Measurements from ENCODE around the gene MCF2L2.

- TF ChIP-seq, protein P1, sequence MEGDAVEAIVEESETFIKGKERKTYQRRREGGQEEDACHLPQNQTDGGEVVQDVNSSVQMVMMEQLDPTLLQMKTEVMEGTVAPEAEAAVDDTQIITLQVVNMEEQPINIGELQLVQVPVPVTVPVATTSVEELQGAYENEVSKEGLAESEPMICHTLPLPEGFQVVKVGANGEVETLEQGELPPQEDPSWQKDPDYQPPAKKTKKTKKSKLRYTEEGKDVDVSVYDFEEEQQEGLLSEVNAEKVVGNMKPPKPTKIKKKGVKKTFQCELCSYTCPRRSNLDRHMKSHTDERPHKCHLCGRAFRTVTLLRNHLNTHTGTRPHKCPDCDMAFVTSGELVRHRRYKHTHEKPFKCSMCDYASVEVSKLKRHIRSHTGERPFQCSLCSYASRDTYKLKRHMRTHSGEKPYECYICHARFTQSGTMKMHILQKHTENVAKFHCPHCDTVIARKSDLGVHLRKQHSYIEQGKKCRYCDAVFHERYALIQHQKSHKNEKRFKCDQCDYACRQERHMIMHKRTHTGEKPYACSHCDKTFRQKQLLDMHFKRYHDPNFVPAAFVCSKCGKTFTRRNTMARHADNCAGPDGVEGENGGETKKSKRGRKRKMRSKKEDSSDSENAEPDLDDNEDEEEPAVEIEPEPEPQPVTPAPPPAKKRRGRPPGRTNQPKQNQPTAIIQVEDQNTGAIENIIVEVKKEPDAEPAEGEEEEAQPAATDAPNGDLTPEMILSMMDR (IDR thresholded peaks at IDR 0.05 in 2 of 3, conservative IDR thresholded peaks at IDR 0.05 in 1 of 3; ENCODE audit: insufficient read depth in 2 of 3, low read depth in 1 of 3, low read length in 3 of 3), result no peak
- TF ChIP-seq E2F4 (CRISPR knock-in tag; IDR thresholded peaks at IDR 0.05; ENCODE audit: low read depth) (no peak), EZH2 (IDR thresholded peaks at IDR 0.05; ENCODE audit: borderline replicate concordance, low read depth, low read length) (no peak), SRSF3 (IDR thresholded peaks at IDR 0.05; ENCODE audit: insufficient read depth, low read length) (no peak), ZKSCAN8 (CRISPR knock-in tag; IDR thresholded peaks at IDR 0.05) (no peak), ZNF431 (CRISPR knock-in tag; IDR thresholded peaks at IDR 0.05) (no peak), FOXK2 (conservative IDR thresholded peaks at IDR 0.05 in 1 of 2, IDR thresholded peaks at IDR 0.05 in 1 of 2; ENCODE audit: low read depth in 2 of 2) (no peak), PHF8 (IDR thresholded peaks at IDR 0.05; ENCODE audit: borderline replicate concordance, low read length) (no peak), NR3C1 (CRISPR knock-in tag; IDR thresholded peaks at IDR 0.05) (no peak)
These were observed 189.4 kb downstream of the MCF2L2 start for GRCh38 chr3:183239046-183239445.
